Hematopoietic multipotent progenitor cell treated with erythropoietin and hydrocortisone succinate and interleukin-3 and kit ligand, for 8 days (in vitro differentiated cells): ENCODE measurements around the gene ERC1.

Experiments used
- DNase-seq: peaks from one replicate; pipeline ENCODE4 v3.0.0-alpha.2; 2015

ERC1 gene

DNA sequence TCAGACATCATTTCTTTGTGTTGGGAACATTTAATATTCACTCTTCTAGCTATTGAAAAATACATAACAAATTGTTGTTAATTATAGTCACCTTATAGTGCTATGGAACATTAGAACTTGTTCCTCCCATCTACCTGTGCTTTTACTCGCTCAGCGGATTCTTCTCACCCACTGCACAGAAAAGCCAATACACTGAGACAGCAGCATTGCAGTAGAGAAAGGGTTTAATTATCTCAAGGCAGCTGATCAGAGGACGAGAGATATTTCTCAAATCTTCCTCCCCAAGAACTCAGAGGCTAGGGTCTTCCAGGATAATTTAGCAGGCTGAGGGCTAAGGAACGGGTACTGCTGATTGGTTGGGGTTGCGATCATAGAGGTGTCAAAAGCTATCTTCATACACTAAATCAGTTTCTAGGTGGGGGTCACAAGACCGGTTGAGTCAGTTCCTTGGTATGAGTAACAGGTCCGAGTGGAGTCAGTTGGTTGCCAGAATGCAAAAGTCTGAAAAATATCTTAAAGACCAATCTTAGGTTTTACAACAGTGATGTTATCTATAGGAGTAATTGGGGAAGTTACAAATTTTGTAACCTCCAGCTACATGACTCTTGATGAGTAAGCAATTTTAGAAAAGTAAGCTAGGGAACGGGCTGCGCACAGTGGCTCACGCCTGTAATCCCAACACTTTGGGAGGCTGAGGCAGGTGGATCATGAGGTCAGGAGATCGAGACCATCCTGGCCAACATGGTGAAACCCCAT, 430.2 kb downstream of the ERC1 start:
- DNase-seq, result no peak

DNA sequence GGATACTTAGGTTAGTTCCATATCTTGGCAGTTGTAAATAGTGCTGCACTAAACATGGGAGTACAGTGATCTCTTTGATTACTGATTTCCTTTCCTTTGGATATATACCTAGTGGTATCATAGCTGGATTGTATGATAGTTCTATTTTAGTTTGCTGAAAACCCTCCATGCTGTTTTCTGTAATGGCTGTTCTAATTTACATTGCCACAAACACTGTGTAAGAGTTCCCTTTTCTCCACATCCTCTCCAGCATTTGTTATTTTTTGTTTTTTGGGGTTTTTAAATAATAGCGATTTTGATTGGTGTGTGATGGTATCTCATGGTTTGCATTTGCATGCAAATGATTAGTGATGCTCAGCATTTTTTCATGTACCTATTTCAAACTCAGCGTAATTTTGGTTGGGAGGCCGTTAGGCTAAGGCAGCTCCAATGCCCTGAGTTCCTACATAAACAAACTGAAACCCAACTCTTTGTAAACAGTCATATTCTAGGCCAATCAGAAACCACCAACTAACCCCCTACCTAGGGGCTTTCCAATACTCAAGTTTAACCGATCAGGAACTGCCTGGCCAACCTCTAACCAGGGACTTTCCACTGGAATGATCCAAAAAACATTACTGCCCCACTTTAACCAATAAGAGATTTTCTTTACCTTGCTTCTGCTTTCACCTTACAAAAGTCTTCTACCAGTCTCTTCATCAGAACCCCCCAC, 431.7 kb downstream of the ERC1 start:
- no peak for DNase-seq

GRCh38 chr12:1424674-1425395, 433.8 kb downstream of the ERC1 start:
- DNase-seq, result no peak

- DNase-seq, result no peak
Measured at GRCh38 chr12:1425396-1425729, 434.3 kb downstream of the ERC1 start.

- DNase-seq, result no peak
Measured at GRCh38 chr12:1428671-1429070, 437.6 kb downstream of the ERC1 start.

- no peak for DNase-seq
Measured at GRCh38 chr12:1429980-1430379, 439.0 kb downstream of the ERC1 start.

GRCh38 chr12:1434296-1434955, 443.4 kb downstream of the ERC1 start:
- no peak for DNase-seq

- DNase-seq, result no peak
Measured at GRCh38 chr12:1435044-1435443, 444.0 kb downstream of the ERC1 start.

GRCh38 chr12:1435456-1435855, 444.4 kb downstream of the ERC1 start:
- DNase-seq, result no peak

- DNase-seq, result no peak
Measured at GRCh38 chr12:1436015-1436414, 445.0 kb downstream of the ERC1 start.

GRCh38 chr12:1436981-1437380, 446.0 kb downstream of the ERC1 start:
- no peak for DNase-seq

DNA sequence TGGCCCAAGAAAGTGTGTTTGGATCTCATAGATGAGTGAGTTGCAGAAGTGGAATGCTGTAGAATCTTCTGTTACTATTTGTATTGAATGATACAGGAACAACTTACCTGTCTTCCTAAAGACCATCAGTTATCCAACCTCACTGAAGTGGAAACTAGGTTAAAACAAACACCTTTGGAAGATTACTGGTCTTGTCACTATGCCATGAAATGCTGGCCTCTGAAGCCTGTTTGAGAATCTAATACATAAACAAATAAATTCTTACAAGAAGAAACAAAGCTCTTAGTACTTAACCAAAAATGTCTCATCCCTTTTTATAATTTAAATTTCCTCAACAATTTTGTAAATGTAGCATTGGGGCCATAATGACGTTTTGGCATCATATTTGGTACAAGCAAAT, 448.2 kb downstream of the ERC1 start:
- DNase-seq, result no peak

DNA sequence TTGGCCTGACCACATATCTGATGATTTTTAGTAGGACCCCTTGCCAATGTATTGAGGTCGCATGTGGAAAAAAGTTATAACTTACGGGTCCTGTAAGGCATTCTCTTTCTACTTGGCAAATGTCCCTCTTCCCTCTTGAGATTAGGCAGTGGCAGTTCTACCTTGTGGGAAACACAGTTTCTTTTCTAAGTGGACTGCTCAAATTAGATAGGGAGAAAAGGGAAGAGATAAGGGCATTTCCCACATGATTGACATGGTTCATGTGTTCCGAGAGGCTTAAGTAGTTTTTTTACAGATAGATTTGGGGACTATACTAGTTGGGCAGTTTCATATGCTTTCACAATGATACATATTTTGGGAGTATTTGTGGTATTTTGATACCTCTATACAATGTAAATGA, 448.7 kb downstream of the ERC1 start:
- DNase-seq, result peak; percentile 94

- DNase-seq, result no peak
Measured at GRCh38 chr12:1443421-1444141, 452.6 kb downstream of the ERC1 start.

GRCh38 chr12:1444142-1444516, 453.1 kb downstream of the ERC1 start:
- no peak for DNase-seq

- DNase-seq, result no peak
Measured at GRCh38 chr12:1445807-1446206, 454.8 kb downstream of the ERC1 start.

DNA sequence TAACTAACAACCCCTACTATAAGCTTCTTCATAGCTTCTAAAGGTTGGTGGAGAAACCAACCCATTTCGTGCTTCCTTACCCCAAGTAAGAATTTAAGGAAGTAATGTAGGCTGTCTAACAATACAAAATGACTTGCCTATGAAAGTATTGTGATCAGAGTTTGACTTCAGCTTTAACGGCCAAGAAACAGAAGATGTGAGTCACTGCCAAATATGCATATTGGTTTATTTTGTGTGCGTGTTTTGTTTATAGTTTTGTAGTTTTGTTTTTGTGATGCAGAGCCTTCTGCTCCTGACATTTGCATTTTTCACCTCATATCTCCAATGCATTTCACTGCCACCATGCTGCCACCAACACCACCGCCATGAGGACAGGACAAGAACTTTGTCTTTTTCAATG, 457.3 kb downstream of the ERC1 start:
- DNase-seq, result no peak

GRCh38 chr12:1453810-1454209, 462.8 kb downstream of the ERC1 start:
- no peak for DNase-seq

GRCh38 chr12:1456885-1457284, 465.9 kb downstream of the ERC1 start:
- DNase-seq, result no peak

GRCh38 chr12:1457901-1458300, 466.9 kb downstream of the ERC1 start:
- no peak for DNase-seq

- DNase-seq, result no peak
Measured at GRCh38 chr12:1459339-1459738, 468.3 kb downstream of the ERC1 start.

- no peak for DNase-seq
Measured at GRCh38 chr12:1463073-1463905, 472.3 kb downstream of the ERC1 start.
